ENCODE data around the gene IL36B.

DNA sequence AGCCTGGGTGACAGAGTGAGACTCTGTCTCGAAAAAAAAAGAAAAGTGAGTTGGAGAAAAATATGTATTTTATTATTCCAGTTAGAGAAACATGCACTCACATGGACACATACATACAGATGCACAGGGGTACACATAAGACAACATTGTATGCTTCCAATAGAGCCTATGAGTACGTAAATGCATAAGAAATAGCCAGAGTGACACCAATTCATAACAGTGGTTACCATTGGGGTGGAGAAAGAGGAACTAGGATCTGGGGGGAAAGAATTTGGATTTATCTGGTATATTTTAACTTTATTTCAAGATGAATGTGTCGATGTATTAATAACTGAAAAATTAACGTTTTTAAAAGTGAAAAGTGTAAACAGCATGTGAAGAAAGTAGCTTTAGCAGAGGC is 31.4 kb downstream of the IL36B start:
- TF ChIP-seq, protein P1, sequence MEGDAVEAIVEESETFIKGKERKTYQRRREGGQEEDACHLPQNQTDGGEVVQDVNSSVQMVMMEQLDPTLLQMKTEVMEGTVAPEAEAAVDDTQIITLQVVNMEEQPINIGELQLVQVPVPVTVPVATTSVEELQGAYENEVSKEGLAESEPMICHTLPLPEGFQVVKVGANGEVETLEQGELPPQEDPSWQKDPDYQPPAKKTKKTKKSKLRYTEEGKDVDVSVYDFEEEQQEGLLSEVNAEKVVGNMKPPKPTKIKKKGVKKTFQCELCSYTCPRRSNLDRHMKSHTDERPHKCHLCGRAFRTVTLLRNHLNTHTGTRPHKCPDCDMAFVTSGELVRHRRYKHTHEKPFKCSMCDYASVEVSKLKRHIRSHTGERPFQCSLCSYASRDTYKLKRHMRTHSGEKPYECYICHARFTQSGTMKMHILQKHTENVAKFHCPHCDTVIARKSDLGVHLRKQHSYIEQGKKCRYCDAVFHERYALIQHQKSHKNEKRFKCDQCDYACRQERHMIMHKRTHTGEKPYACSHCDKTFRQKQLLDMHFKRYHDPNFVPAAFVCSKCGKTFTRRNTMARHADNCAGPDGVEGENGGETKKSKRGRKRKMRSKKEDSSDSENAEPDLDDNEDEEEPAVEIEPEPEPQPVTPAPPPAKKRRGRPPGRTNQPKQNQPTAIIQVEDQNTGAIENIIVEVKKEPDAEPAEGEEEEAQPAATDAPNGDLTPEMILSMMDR (IDR thresholded peaks at IDR 0.05) = no peak
- TF ChIP-seq POLR2A (IDR thresholded peaks at IDR 0.05) = no peak
